ENCODE data around the gene LAG3. TPM values are rescaled to one million over a fixed set of nuclear protein-coding genes. Genes with fewer than 3 reads are reported as not detected.

The LAG3 gene
- total RNA-seq, 2 experiments from 2014 or later: 0.19 TPM; not detected in 1

- ChIA-PET CTCF (ENCODE audit: unreplicated experiment) (no interaction called here), POLR2A (no interaction called here)
- Histone ChIP-seq H3K36me3 (ENCODE audit: insufficient read depth, low read length) (no peaks in the 10 kb centered on the region), H3K4me2 (ENCODE audit: low read length) (no peak overlapping the region), H3K9me3 (ENCODE audit: low read length) (no peaks in the 10 kb centered on the region), H3K27ac (ENCODE audit: low read depth, low read length, poor library complexity, severe bottlenecking) (no peak overlapping the region), H4K20me1 (ENCODE audit: insufficient read depth, low read length) (no peaks in the 10 kb centered on the region), H3K4me1 (ENCODE audit: insufficient read depth, low read length, poor library complexity, severe bottlenecking) (peaks cover 42% of the 10 kb centered on the region), H3K4me3 (ENCODE audit: low read depth, low read length, poor library complexity, severe bottlenecking) (no peak overlapping the region), H3K79me2 (ENCODE audit: insufficient read depth, low read depth, low read length) (no peaks in the 10 kb centered on the region), H3K9me2 (ENCODE audit: insufficient read depth, low read length) (no peaks in the 10 kb centered on the region), H2AFZ (ENCODE audit: low read length) (no peak overlapping the region)
- DNase-seq (ENCODE audit: low spot score): no peak
- BruUV-seq (replicated peaks): no TSS peak
- intact Hi-C loops (cut with micrococcal nuclease; ENCODE audit: unreplicated experiment): no loop called here
- no peak for TF ChIP-seq CTCF (conservative IDR thresholded peaks at IDR 0.05; ENCODE audit: low read length)
- TF ChIP-seq EZH2phosphoT487 (IDR thresholded peaks at IDR 0.05; ENCODE audit: borderline replicate concordance, low read depth, low read length): no peak
Measured at GRCh38 chr12:6775185-6776174, 3.2 kb downstream of the LAG3 start.

GRCh38 chr12:6777386-6777785 lies 5.1 kb downstream of the LAG3 start:
- no peak overlapping the region for H3K27ac ChIP-seq (ENCODE audit: low read depth, low read length, poor library complexity, severe bottlenecking)
- no peak overlapping the region for H3K4me2 ChIP-seq (ENCODE audit: low read length)
- no peaks in the 10 kb centered on the region for H3K79me2 ChIP-seq (ENCODE audit: insufficient read depth, low read depth, low read length)
- ChIA-PET CTCF (ENCODE audit: unreplicated experiment) (no interaction called here), POLR2A (no interaction called here)
- no peaks in the 10 kb centered on the region for H3K9me3 ChIP-seq (ENCODE audit: low read length)
- no peak for DNase-seq (ENCODE audit: low spot score)
- no TSS peak for BruUV-seq (replicated peaks)
- H2AFZ ChIP-seq (ENCODE audit: low read length): no peak overlapping the region
- H3K4me3 ChIP-seq (ENCODE audit: low read depth, low read length, poor library complexity, severe bottlenecking): no peak overlapping the region
- H3K36me3 ChIP-seq (ENCODE audit: insufficient read depth, low read length): no peaks in the 10 kb centered on the region
- intact Hi-C loops (cut with micrococcal nuclease; ENCODE audit: unreplicated experiment): no loop called here
- H3K4me1 ChIP-seq (ENCODE audit: insufficient read depth, low read length, poor library complexity, severe bottlenecking): peaks cover 34% of the 10 kb centered on the region
- no peak for TF ChIP-seq EZH2phosphoT487 (IDR thresholded peaks at IDR 0.05; ENCODE audit: borderline replicate concordance, low read depth, low read length)
- no peak for TF ChIP-seq CTCF (conservative IDR thresholded peaks at IDR 0.05; ENCODE audit: low read length)
- no peaks in the 10 kb centered on the region for H4K20me1 ChIP-seq (ENCODE audit: insufficient read depth, low read length)
- no peaks in the 10 kb centered on the region for H3K9me2 ChIP-seq (ENCODE audit: insufficient read depth, low read length)

- DNase-seq (ENCODE audit: low spot score): no peak
- ChIA-PET POLR2A (interaction anchor here (0.7 to 1.1 kb wide), 3 partner anchors 25 to 73 kb away, joined by 4 read pairs; partner anchors contain the start of genes CDCA3, COPS7A, MLF2 and USP5), CTCF (ENCODE audit: unreplicated experiment) (interaction anchor here (0.7 to 0.9 kb wide), 3 partner anchors 11 to 25 kb away, joined by 3 to 6 read pairs (median 3); partner anchors contain the start of gene MLF2)
- Histone ChIP-seq H3K79me2 (ENCODE audit: insufficient read depth, low read depth, low read length) (no peaks in the 10 kb centered on the region), H3K9me2 (ENCODE audit: insufficient read depth, low read length) (no peaks in the 10 kb centered on the region), H4K20me1 (ENCODE audit: insufficient read depth, low read length) (no peaks in the 10 kb centered on the region), H3K4me3 (ENCODE audit: low read depth, low read length, poor library complexity, severe bottlenecking) (peak overlapping the region; percentile 65), H2AFZ (ENCODE audit: low read length) (peak overlapping the region; percentile 82), H3K36me3 (ENCODE audit: insufficient read depth, low read length) (no peaks in the 10 kb centered on the region), H3K4me2 (ENCODE audit: low read length) (peak overlapping the region; percentile 90), H3K4me1 (ENCODE audit: insufficient read depth, low read length, poor library complexity, severe bottlenecking) (peaks cover 37% of the 10 kb centered on the region), H3K27ac (ENCODE audit: low read depth, low read length, poor library complexity, severe bottlenecking) (no peak overlapping the region), H3K9me3 (ENCODE audit: low read length) (no peaks in the 10 kb centered on the region)
- no peak for TF ChIP-seq CTCF (conservative IDR thresholded peaks at IDR 0.05; ENCODE audit: low read length)
- intact Hi-C loops (cut with micrococcal nuclease; ENCODE audit: unreplicated experiment): loop anchor here (2.0 kb wide), 1 partner anchor 223 kb away; no protein-coding TSS in a partner anchor
- no TSS peak for BruUV-seq (replicated peaks)
Measured at GRCh38 chr12:6778217-6778573, 5.9 kb downstream of the LAG3 start.
